KMS-11 (cell line): Measurements from ENCODE around the gene PLPP1.

Experiments
- H2AFZ ChIP-seq: fragments of 200-600 bp; sonication (generic); 2 replicates; pipeline ENCODE4 v1.6.1; 2016; ENCODE audit warnings: antibody characterized with exemption, mixed run types, low read depth
- H3K27ac ChIP-seq: fragments of 200-600 bp; sonication (generic); 2 replicates; pipeline ENCODE4 v1.6.1; 2016; ENCODE audit warnings: mild to moderate bottlenecking, mixed run types
- H3K27me3 ChIP-seq: fragments of 200-600 bp; sonication (generic); 2 replicates; pipeline ENCODE4 v1.6.1; 2017; ENCODE audit warnings: mild to moderate bottlenecking, low read depth, mixed run types, moderate library complexity; ENCODE audit not compliant: insufficient read depth
- H3K36me3 ChIP-seq: fragments of 200-600 bp; sonication (generic); 2 replicates; pipeline ENCODE4 v1.6.1; 2017; ENCODE audit warnings: mild to moderate bottlenecking, mixed run types; ENCODE audit not compliant: insufficient read depth
- H3K4me1 ChIP-seq: fragments of 200-600 bp; sonication (generic); 2 replicates; pipeline ENCODE4 v1.6.1; 2016; ENCODE audit warnings: mild to moderate bottlenecking, low read depth, mixed run types; ENCODE audit not compliant: poor library complexity, severe bottlenecking
- H3K4me2 ChIP-seq: fragments of 200-600 bp; sonication (generic); 2 replicates; pipeline ENCODE4 v1.7.0; 2016; ENCODE audit warnings: mild to moderate bottlenecking, mixed run types
- H3K4me3 ChIP-seq: fragments of 200-600 bp; sonication (generic); IDR thresholded peaks from 2 replicates; pipeline ENCODE4 v1.6.1; 2017; ENCODE audit warnings: low read depth, low read length, mixed read lengths; ENCODE audit not compliant: insufficient read depth
- H3K79me2 ChIP-seq: fragments of 200-600 bp; sonication (generic); 2 replicates; pipeline ENCODE4 v1.6.1; 2016; ENCODE audit warnings: low read depth, mixed run types; ENCODE audit not compliant: insufficient read depth
- H3K9ac ChIP-seq: fragments of 200-600 bp; sonication (generic); 2 replicates; pipeline ENCODE4 v1.6.1; 2016; ENCODE audit warnings: mild to moderate bottlenecking, mixed run types
- H4K20me1 ChIP-seq: fragments of 200-600 bp; sonication (generic); 2 replicates; pipeline ENCODE4 v1.6.1; 2016; ENCODE audit warnings: mild to moderate bottlenecking, mixed run types; ENCODE audit not compliant: insufficient read depth
- TF ChIP-seq, protein P1 (sequence below): fragments of 200-600 bp; sonication (generic); conservative IDR thresholded peaks from 2 replicates; pipeline ENCODE4 v1.6.1; 2017; ENCODE audit warnings: low read depth, mild to moderate bottlenecking, antibody characterized with exemption, low read length, moderate library complexity, mixed read lengths

PLPP1 gene

DNA sequence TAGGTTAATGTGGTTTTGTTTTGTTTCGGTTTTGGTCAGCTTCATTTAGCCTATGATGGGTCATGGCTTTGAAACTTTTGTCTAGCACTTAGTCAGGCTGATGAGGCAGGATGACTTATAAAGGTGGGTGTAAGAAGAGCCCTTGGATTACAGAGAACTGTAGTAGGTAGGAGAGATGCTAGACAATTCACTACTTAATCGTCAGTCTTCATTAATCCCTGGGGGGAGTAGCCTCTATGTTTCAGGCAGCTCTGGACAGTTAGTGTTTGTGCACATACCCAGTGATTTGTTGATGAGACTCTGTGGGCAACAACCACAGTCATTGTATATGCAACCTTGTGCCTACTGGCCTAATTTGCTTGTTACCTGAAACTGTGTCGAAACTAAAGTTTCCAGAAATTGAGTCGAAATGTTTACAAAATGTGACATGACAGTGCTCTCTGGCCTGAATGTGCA, 113.7 kb downstream of the PLPP1 start:
- H2AFZ ChIP-seq = no peak overlapping the region
- H3K4me2 ChIP-seq = peak overlapping the region; percentile 52
- peaks cover 10% of the 10 kb centered on the region; the same call in 1 of the 2 replicates for H3K79me2 ChIP-seq
- no peaks in the 10 kb centered on the region for H4K20me1 ChIP-seq
- TF ChIP-seq, protein P1, sequence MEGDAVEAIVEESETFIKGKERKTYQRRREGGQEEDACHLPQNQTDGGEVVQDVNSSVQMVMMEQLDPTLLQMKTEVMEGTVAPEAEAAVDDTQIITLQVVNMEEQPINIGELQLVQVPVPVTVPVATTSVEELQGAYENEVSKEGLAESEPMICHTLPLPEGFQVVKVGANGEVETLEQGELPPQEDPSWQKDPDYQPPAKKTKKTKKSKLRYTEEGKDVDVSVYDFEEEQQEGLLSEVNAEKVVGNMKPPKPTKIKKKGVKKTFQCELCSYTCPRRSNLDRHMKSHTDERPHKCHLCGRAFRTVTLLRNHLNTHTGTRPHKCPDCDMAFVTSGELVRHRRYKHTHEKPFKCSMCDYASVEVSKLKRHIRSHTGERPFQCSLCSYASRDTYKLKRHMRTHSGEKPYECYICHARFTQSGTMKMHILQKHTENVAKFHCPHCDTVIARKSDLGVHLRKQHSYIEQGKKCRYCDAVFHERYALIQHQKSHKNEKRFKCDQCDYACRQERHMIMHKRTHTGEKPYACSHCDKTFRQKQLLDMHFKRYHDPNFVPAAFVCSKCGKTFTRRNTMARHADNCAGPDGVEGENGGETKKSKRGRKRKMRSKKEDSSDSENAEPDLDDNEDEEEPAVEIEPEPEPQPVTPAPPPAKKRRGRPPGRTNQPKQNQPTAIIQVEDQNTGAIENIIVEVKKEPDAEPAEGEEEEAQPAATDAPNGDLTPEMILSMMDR = no peak
- H3K36me3 ChIP-seq = peaks cover 5% of the 10 kb centered on the region; the same call in 1 of the 2 replicates
- H3K4me3 ChIP-seq = no peak overlapping the region
- no peaks in the 10 kb centered on the region for H3K27me3 ChIP-seq
- H3K9ac ChIP-seq = peak overlapping the region; percentile 26; the same call in 1 of the 2 replicates
- peak overlapping the region; percentile 84 for H3K27ac ChIP-seq
- peaks cover 100% of the 10 kb centered on the region for H3K4me1 ChIP-seq

DNA sequence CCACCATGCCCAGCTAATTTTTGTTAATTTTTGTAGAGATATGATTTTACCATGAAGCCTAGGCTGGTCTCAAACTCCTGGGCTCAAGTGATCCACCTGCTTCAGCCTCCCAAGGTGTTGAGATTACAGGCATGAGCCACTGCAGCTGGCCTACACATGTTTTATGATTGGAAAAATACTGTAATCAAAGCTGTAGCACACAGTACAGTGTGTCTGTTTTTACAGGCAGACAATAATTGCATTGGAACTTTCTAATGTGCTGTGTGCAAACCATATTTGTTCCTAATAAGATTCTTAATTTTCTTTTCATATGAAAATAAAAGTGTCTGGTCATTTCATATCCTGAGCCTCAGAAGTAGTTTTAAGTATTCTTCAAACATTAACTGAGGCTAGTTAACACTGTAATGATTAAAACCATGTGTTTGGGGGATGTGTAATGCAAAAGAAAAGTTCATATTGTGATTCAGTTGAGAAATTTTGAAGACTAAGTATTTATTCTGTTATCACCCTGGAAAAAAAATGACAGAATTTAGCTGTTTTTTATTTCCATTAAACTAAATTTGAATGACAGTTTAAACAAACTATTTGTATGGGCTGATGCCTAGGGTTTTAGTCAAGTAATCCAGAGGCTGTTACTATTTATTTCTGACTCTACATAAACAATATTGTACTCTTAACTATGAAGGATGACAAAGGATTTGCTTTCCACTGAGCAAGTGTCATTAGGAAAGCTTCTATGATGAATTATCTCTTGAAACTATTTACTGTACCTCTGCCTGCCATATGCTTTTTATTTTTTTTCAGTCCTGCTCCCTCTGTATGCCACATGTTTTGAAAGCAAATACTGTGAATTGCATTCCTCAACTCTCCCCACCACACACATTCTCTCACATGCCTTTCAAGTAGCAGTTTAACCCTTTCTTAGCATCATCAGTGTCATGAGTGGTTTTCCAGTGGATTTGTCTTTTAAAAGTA, 115.5 kb downstream of the PLPP1 start:
- H3K79me2 ChIP-seq = peaks cover 20% of the 10 kb centered on the region; the same call in 1 of the 2 replicates
- H3K4me3 ChIP-seq = no peak overlapping the region
- no peaks in the 10 kb centered on the region for H4K20me1 ChIP-seq
- no peaks in the 10 kb centered on the region for H3K27me3 ChIP-seq
- H3K4me2 ChIP-seq = peak overlapping the region; percentile 52
- H2AFZ ChIP-seq = no peak overlapping the region
- H3K4me1 ChIP-seq = peaks cover 100% of the 10 kb centered on the region
- TF ChIP-seq, protein P1 = no peak
- 0 out of 2 replicates have a peak, but pooled peaks cover 5% of the 10 kb centered on the region for H3K36me3 ChIP-seq
- H3K27ac ChIP-seq = peak overlapping the region; percentile 84
- peak overlapping the region; percentile 26 for H3K9ac ChIP-seq

DNA sequence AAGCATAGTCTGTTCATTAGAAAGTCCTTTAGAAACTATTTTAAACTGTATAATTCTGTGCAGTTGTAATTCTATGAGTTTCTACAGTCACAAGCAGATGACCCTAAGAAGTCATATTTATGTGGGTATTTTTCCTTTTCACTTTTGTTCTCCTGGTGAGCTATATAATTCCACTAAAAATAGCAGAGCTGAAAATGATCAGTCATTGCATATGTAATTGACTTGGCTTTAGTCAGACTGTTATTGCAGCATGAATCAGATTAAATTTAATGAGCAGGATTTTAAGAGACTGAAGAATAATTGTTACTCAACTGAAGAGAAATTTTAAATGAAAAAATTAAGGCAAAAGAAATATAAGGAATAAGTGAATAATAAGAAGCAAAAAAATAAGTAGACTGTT, 118.5 kb downstream of the PLPP1 start:
- Histone ChIP-seq H3K79me2 (peaks cover 20% of the 10 kb centered on the region; the same call in 1 of the 2 replicates), H3K27ac (no peak overlapping the region), H3K36me3 (0 out of 2 replicates have a peak, but pooled peaks cover 5% of the 10 kb centered on the region), H3K27me3 (no peaks in the 10 kb centered on the region), H3K4me2 (peak overlapping the region; percentile 43), H4K20me1 (no peaks in the 10 kb centered on the region), H3K9ac (no peak overlapping the region), H2AFZ (no peak overlapping the region), H3K4me3 (no peak overlapping the region), H3K4me1 (peaks cover 100% of the 10 kb centered on the region)
- TF ChIP-seq, protein P1 = no peak

DNA sequence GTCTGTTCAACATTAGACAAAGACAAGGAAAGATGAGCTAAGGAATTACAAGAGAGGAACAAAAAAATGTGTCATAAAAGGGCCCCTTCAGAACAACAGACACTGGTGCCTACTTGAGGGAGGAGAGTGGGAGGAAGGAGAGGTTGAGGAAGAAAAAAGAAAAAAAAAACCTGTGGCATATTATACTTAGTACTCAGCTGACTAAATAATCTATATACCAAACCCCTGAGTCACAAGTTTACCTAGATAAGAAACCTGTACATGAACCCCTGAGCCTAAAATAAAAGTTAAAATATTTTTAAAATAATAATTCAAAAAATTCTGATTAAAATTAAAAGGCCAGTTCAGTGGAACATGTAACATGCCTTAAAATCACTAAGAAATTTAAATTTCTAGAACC, 119.7 kb downstream of the PLPP1 start:
- Histone ChIP-seq H3K9ac (no peak overlapping the region), H3K36me3 (0 out of 2 replicates have a peak, but pooled peaks cover 5% of the 10 kb centered on the region), H3K27ac (peak overlapping the region; percentile 73), H4K20me1 (no peaks in the 10 kb centered on the region), H3K4me2 (peak overlapping the region; percentile 89; the same call in 1 of the 2 replicates), H3K4me3 (no peak overlapping the region), H3K27me3 (no peaks in the 10 kb centered on the region), H3K79me2 (peaks cover 20% of the 10 kb centered on the region; the same call in 1 of the 2 replicates), H3K4me1 (peaks cover 100% of the 10 kb centered on the region), H2AFZ (no peak overlapping the region)
- TF ChIP-seq, protein P1 = no peak
